GM12892 (cell line): ENCODE data around the gene TFAM.

Experiments used
- POLR2A ChIP-seq: IDR thresholded peaks from 2 replicates; pipeline ENCODE4 v1.6.1; 2011; ENCODE audit warnings: low read depth, low read length, control low read depth
- TAF1 ChIP-seq: IDR thresholded peaks from 2 replicates; pipeline ENCODE4 v1.6.1; 2011; ENCODE audit warnings: low read depth, mild to moderate bottlenecking, control low read depth, low read length, borderline replicate concordance

DNA sequence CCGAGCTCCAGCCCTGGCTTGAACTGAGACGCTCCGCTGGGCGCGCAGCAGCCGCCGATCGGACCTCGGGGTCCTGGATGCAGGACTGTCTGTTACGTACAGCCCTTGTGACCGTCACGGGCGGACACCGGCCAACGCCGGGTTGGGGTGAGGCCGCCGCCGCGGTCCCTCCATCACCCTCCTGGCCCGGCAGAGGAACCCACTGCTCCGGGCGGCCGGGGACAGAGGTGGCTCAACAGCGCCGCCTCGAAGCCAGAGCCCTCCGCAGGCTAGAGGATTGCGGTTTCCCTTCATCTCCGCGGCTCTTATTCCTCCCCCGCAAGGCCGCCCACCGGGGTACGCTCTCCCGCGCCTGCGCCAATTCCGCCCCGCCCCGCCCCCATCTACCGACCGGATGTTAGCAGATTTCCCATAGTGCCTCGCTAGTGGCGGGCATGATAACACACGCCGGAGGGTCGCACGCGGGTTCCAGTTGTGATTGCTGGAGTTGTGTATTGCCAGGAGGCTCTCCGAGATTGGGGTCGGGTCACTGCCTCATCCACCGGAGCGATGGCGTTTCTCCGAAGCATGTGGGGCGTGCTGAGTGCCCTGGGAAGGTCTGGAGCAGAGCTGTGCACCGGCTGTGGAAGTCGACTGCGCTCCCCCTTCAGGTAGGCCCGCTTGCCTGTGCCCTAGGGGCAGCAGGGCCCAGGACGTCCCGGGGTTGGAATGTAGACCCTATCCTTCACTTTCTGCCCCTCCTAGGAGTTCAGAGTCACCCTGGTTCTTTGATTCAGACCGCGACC, at the start of gene TFAM:
- TF ChIP-seq TAF1 (peak; percentile 56; the same call in 1 of the 2 replicates), POLR2A (peak; percentile 96)
